ENCODE measurements around the gene MED7.

Gene MED7

GRCh38 chr5:157130925-157131324 lies 11.7 kb downstream of the MED7 start (continued):
- TF ChIP-seq ZNF202 (tag by site-specific recombination; IDR thresholded peaks at IDR 0.05; ENCODE audit: borderline replicate concordance) = no peak
- TF ChIP-seq ZNF404 (tag by site-specific recombination; IDR thresholded peaks at IDR 0.05) = no peak

DNA sequence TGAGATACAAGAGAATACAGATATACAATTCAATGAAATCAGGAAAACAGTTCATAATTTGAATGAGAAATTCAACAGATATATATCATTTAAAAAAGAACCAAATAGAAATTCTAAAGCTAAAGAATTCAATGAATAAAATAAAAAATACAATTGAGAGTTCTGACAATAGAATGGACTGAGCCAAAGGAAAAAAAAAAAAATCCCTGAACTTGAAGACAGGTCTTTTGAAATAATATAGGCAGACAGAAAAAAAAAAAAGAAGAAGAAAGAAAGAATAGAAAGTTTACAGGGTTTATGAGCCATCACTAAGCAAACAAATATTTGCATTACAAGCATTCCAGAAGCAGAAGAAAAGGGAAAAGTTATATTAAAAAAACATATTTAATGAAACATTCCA lies 21.0 kb downstream of the MED7 start:
- Histone ChIP-seq H3K36me3 (ENCODE audit: control insufficient read depth in 2 of 2, insufficient read depth in 1 of 2, low read length in 2 of 2) (no peaks in the 10 kb centered on the region), H3K9me3 (ENCODE audit: control insufficient read depth, insufficient read depth, low read depth, low read length) (no peaks in the 10 kb centered on the region), H3K27ac (ENCODE audit: extremely low read depth, low read depth, low read length) (no peak overlapping the region), H3K4me1 (ENCODE audit: control insufficient read depth, insufficient read depth, low read length) (no peaks in the 10 kb centered on the region), H3K4me3 (ENCODE audit: low read depth, low read length) (no peak overlapping the region)
- TF ChIP-seq ZNF560 (tag by site-specific recombination; IDR thresholded peaks at IDR 0.05; ENCODE audit: borderline replicate concordance) = no peak
- peak; percentile 28 for TF ChIP-seq SETDB1 (IDR thresholded peaks at IDR 0.05; ENCODE audit: insufficient read length, low read length)
- ChIA-PET CTCF (no interaction called here), POLR2A (no interaction called here)

- Histone ChIP-seq H3K4me1 (ENCODE audit: control insufficient read depth, insufficient read depth, low read length) (no peaks in the 10 kb centered on the region), H3K27ac (ENCODE audit: extremely low read depth, low read depth, low read length) (no peak overlapping the region), H3K4me3 (ENCODE audit: low read depth, low read length) (no peak overlapping the region), H3K9me3 (ENCODE audit: control insufficient read depth, insufficient read depth, low read depth, low read length) (no peaks in the 10 kb centered on the region), H3K36me3 (ENCODE audit: control insufficient read depth in 2 of 2, insufficient read depth in 1 of 2, low read length in 2 of 2) (no peaks in the 10 kb centered on the region)
- CTCF ChIA-PET = no interaction called here
- no peak for TF ChIP-seq ZEB2 (tag by site-specific recombination; IDR thresholded peaks at IDR 0.05)
- no peak for TF ChIP-seq ZNF670 (tag by site-specific recombination; IDR thresholded peaks at IDR 0.05; ENCODE audit: low read depth)
- TF ChIP-seq ZNF530 (tag by site-specific recombination; IDR thresholded peaks at IDR 0.05; ENCODE audit: low read depth) = no peak
- TF ChIP-seq ZNF664 (tag by site-specific recombination; IDR thresholded peaks at IDR 0.05) = no peak
- TF ChIP-seq ZBTB1 (tag by site-specific recombination; IDR thresholded peaks at IDR 0.05) = no peak
- TF ChIP-seq PBX3 (CRISPR knock-in tag; IDR thresholded peaks at IDR 0.05) = no peak
- no peak for TF ChIP-seq ZNF548 (tag by site-specific recombination; IDR thresholded peaks at IDR 0.05)
- TF ChIP-seq, protein P1, sequence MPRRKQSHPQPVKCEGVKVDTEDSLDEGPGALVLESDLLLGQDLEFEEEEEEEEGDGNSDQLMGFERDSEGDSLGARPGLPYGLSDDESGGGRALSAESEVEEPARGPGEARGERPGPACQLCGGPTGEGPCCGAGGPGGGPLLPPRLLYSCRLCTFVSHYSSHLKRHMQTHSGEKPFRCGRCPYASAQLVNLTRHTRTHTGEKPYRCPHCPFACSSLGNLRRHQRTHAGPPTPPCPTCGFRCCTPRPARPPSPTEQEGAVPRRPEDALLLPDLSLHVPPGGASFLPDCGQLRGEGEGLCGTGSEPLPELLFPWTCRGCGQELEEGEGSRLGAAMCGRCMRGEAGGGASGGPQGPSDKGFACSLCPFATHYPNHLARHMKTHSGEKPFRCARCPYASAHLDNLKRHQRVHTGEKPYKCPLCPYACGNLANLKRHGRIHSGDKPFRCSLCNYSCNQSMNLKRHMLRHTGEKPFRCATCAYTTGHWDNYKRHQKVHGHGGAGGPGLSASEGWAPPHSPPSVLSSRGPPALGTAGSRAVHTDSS (tag by site-specific recombination; IDR thresholded peaks at IDR 0.05) = no peak
- TF ChIP-seq ZNF785 (tag by site-specific recombination; IDR thresholded peaks at IDR 0.05) = no peak
- TF ChIP-seq ZNF19 (tag by site-specific recombination; IDR thresholded peaks at IDR 0.05; ENCODE audit: low read depth) = no peak
- TF ChIP-seq ZFP41 (tag by site-specific recombination; IDR thresholded peaks at IDR 0.05; ENCODE audit: borderline replicate concordance) = no peak
- no peak for TF ChIP-seq ZBTB49 (tag by site-specific recombination; IDR thresholded peaks at IDR 0.05; ENCODE audit: low read depth)
- POLR2A ChIA-PET = no interaction called here
Observed at GRCh38 chr5:157120102-157120501, 22.6 kb downstream of the MED7 start.

DNA sequence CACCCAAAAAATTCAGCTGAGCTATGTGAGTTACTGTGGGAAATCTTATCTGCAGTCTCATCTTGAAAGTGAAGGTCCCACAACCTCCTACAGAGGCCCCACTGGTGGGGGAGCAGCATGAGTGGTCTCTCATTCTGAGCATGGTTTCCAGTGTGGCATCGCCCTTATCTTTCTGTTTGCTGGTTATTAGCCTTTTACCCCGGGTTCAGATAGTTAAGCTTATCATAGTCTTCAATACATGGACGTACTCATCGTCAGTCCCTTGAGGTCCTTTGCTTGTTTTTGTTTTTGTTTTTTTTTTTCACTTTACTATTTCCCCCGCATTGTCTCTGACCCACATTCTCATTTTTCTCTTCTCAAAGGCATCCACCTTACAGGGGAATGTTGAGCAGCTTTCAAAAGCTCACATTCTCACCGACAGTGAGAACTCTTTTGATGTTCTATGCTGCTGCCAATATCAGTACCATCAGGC lies 26.1 kb downstream of the MED7 start:
- CTCF ChIA-PET = interaction anchor here (0.6 to 1.4 kb wide), 2 partner anchors 9 to 33 kb away, joined by 3 to 4 read pairs; no protein-coding TSS in a partner anchor
- Histone ChIP-seq H3K27ac (ENCODE audit: extremely low read depth, low read depth, low read length) (no peak overlapping the region), H3K9me3 (ENCODE audit: control insufficient read depth, insufficient read depth, low read depth, low read length) (no peaks in the 10 kb centered on the region), H3K4me3 (ENCODE audit: low read depth, low read length) (no peak overlapping the region), H3K4me1 (ENCODE audit: control insufficient read depth, insufficient read depth, low read length) (no peaks in the 10 kb centered on the region), H3K36me3 (ENCODE audit: control insufficient read depth in 2 of 2, insufficient read depth in 1 of 2, low read length in 2 of 2) (no peaks in the 10 kb centered on the region)
- POLR2A ChIA-PET = no interaction called here
- no peak for TF ChIP-seq ZEB2 (tag by site-specific recombination; IDR thresholded peaks at IDR 0.05)
- TF ChIP-seq ZNF214 (tag by site-specific recombination; IDR thresholded peaks at IDR 0.05; ENCODE audit: borderline replicate concordance) = no peak
- TF ChIP-seq ZIC2 (tag by site-specific recombination; IDR thresholded peaks at IDR 0.05) = no peak
- no peak for TF ChIP-seq ZNF157 (tag by site-specific recombination; IDR thresholded peaks at IDR 0.05)
- TF ChIP-seq ZNF239 (tag by site-specific recombination; IDR thresholded peaks at IDR 0.05) = no peak
- TF ChIP-seq ZBTB11 (tag by site-specific recombination; conservative IDR thresholded peaks at IDR 0.05; ENCODE audit: low read depth) = no peak
- no peak for TF ChIP-seq BCL11B (tag by site-specific recombination; IDR thresholded peaks at IDR 0.05; ENCODE audit: low read depth)
- no peak for TF ChIP-seq ZNF555 (tag by site-specific recombination; conservative IDR thresholded peaks at IDR 0.05)
